Activated CD8-positive, alpha-beta memory T cell treated with anti-CD3 and anti-CD28 coated beads for 36 hours (primary cell): ENCODE measurements around the gene RACGAP1. TPM values are rescaled to one million over a fixed set of nuclear protein-coding genes. Genes with fewer than 3 reads are reported as not detected.

ENCODE experiments used
- CTCF ChIA-PET: fragments of 350-600 bp; sonication (Branson Sonifier 250); formaldehyde crosslinking; loops from one replicate; lab custom pipeline; 2021; ENCODE audit warnings: antibody characterized with exemption; lab: Charles Lee
- POLR2A ChIA-PET: fragments of 350-600 bp; sonication (Branson Sonifier 250); formaldehyde crosslinking; loops from one replicate; lab custom pipeline; 2021; ENCODE audit warnings: antibody characterized with exemption; lab: Charles Lee
- total RNA-seq, 2 experiments: library from RNA; stranded (reverse); gene quantifications; one replicate each; pipeline ENCODE4 v1.2.3, GENCODE V29; 2021

The RACGAP1 gene
- total RNA-seq, 2 experiments from 2014 or later: 83.8 to 89.6 TPM

- CTCF ChIA-PET: interaction anchor here (2.7 to 4.2 kb wide), 2 partner anchors 10 kb away, joined by 8 to 22 read pairs; no protein-coding TSS in a partner anchor
- POLR2A ChIA-PET: no interaction called here
Measured at GRCh38 chr12:49956663-49957569, 68.4 kb downstream of the RACGAP1 start.

- CTCF ChIA-PET: interaction anchor here (1.0 to 4.2 kb wide), 3 partner anchors 9 to 11 kb away, joined by 4 to 22 read pairs (median 10); no protein-coding TSS in a partner anchor
- POLR2A ChIA-PET: no interaction called here
Measured at GRCh38 chr12:49955899-49956662, 69.2 kb downstream of the RACGAP1 start.

- POLR2A ChIA-PET: no interaction called here
- CTCF ChIA-PET: interaction anchor here (1.0 to 4.2 kb wide), 3 partner anchors 9 to 12 kb away, joined by 4 to 22 read pairs (median 10); no protein-coding TSS in a partner anchor
Measured at GRCh38 chr12:49954863-49955830, 70.1 kb downstream of the RACGAP1 start.

- POLR2A ChIA-PET: no interaction called here
Measured at GRCh38 chr12:49953961-49954846, 71.1 kb downstream of the RACGAP1 start.

GRCh38 chr12:49953151-49953550, 72.1 kb downstream of the RACGAP1 start:
- CTCF ChIA-PET: interaction anchor here (4.2 kb wide), 1 partner anchor 14 kb away, joined by 22 read pairs; no protein-coding TSS in a partner anchor
- POLR2A ChIA-PET: no interaction called here

More at GRCh38 chr12:49953961-49954846, 71.1 kb downstream of the RACGAP1 start:
- CTCF ChIA-PET: interaction anchor here (1.1 to 4.2 kb wide), 2 partner anchors 13 to 23 kb away, joined by 3 to 22 read pairs; no protein-coding TSS in a partner anchor

GRCh38 chr12:49952391-49953055, 72.8 kb downstream of the RACGAP1 start:
- ChIA-PET CTCF (interaction anchor here (0.6 to 4.2 kb wide), 2 partner anchors 14 to 51 kb away, joined by 5 to 22 read pairs; no protein-coding TSS in a partner anchor), POLR2A (no interaction called here)

- CTCF ChIA-PET: no interaction called here
- POLR2A ChIA-PET: no interaction called here
Measured at GRCh38 chr12:49951411-49952240, 73.7 kb downstream of the RACGAP1 start.

GRCh38 chr12:49950273-49951251, 74.7 kb downstream of the RACGAP1 start, which contains the start of gene AQP2:
TSS of gene AQP2 (plus strand) at chr12:49950737. CDS start at chr12:49950831, 94 bp downstream.
- ChIA-PET CTCF (interaction anchor here (1.2 to 1.9 kb wide), 2 partner anchors 12 to 17 kb away, joined by 3 to 11 read pairs; no protein-coding TSS in a partner anchor), POLR2A (no interaction called here)

GRCh38 chr12:49949866-49950265, 75.4 kb downstream of the RACGAP1 start:
- ChIA-PET POLR2A (no interaction called here), CTCF (interaction anchor here (0.8 to 1.9 kb wide), 3 partner anchors 13 to 20 kb away, joined by 3 to 11 read pairs (median 3); no protein-coding TSS in a partner anchor)

GRCh38 chr12:49948866-49949845, 76.1 kb downstream of the RACGAP1 start:
- POLR2A ChIA-PET: no interaction called here
- CTCF ChIA-PET: interaction anchor here (0.8 to 1.9 kb wide), 3 partner anchors 14 to 20 kb away, joined by 3 to 11 read pairs (median 3); no protein-coding TSS in a partner anchor

- ChIA-PET POLR2A (no interaction called here), CTCF (interaction anchor here (2.7 kb wide), 1 partner anchor 19 kb away, joined by 35 read pairs; no protein-coding TSS in a partner anchor)
Measured at GRCh38 chr12:49947593-49948226, 77.6 kb downstream of the RACGAP1 start.

- ChIA-PET POLR2A (no interaction called here), CTCF (interaction anchor here (0.6 to 2.7 kb wide), 13 partner anchors 9 to 304 kb away, joined by 3 to 35 read pairs (median 7); no protein-coding TSS in a partner anchor)
Measured at GRCh38 chr12:49946497-49946896, 78.8 kb downstream of the RACGAP1 start.

- POLR2A ChIA-PET: no interaction called here
Measured at GRCh38 chr12:49946086-49946485, 79.2 kb downstream of the RACGAP1 start.

More at GRCh38 chr12:49946086-49946485, 79.2 kb downstream of the RACGAP1 start:
- CTCF ChIA-PET: interaction anchor here (0.6 to 2.7 kb wide), 20 partner anchors 9 to 388 kb away, joined by 3 to 35 read pairs (median 3); partner anchors contain the start of gene AQP5
